Mucosa of stomach (tissue), 1 donor: ENCODE measurements around the gene SLC35F3.
A peak's percentile ranks its signal among the peaks of the same experiment; 100 is the strongest.

Experiments
- H3K27me3 ChIP-seq: one replicate; pipeline ENCODE4 v1.7.0; 2013; ENCODE audit warnings: mild to moderate bottlenecking, low read length; ENCODE audit not compliant: control insufficient read depth, insufficient read depth
- H3K36me3 ChIP-seq: one replicate; pipeline ENCODE4 v1.7.0; 2013; ENCODE audit warnings: low read length; ENCODE audit not compliant: control insufficient read depth, insufficient read depth
- H3K4me1 ChIP-seq: one replicate; pipeline ENCODE4 v1.7.0; 2013; ENCODE audit warnings: mild to moderate bottlenecking, low read length; ENCODE audit not compliant: control insufficient read depth, insufficient read depth
- H3K4me3 ChIP-seq: one replicate; pipeline ENCODE4 v1.7.0; 2013; ENCODE audit warnings: low read length
- H3K9ac ChIP-seq: one replicate; pipeline ENCODE4 v1.7.0; 2013; ENCODE audit warnings: mild to moderate bottlenecking, low read length, moderate library complexity
- H3K9me3 ChIP-seq: one replicate; pipeline ENCODE4 v1.7.0; 2013; ENCODE audit warnings: mild to moderate bottlenecking, low read length, moderate library complexity; ENCODE audit not compliant: control insufficient read depth
- donor health status: Pancreatic carcinoma.

SLC35F3 gene

GRCh38 chr1:234369033-234369430 lies 464.6 kb downstream of the SLC35F3 start:
- H3K9ac ChIP-seq, result no peak overlapping the region
- H3K36me3 ChIP-seq, result no peaks in the 10 kb centered on the region
- H3K27me3 ChIP-seq, result no peaks in the 10 kb centered on the region
- no peak overlapping the region for H3K4me3 ChIP-seq
- H3K9me3 ChIP-seq, result no peaks in the 10 kb centered on the region
- no peaks in the 10 kb centered on the region for H3K4me1 ChIP-seq

- Histone ChIP-seq H3K9me3 (no peaks in the 10 kb centered on the region), H3K27me3 (no peaks in the 10 kb centered on the region), H3K4me1 (peaks cover 5% of the 10 kb centered on the region), H3K9ac (no peak overlapping the region), H3K4me3 (no peak overlapping the region), H3K36me3 (no peaks in the 10 kb centered on the region)
Measured at GRCh38 chr1:234369784-234370183, 465.3 kb downstream of the SLC35F3 start.

- Histone ChIP-seq H3K9ac (no peak overlapping the region), H3K36me3 (no peaks in the 10 kb centered on the region), H3K4me3 (no peak overlapping the region)
Measured at GRCh38 chr1:234371414-234371813, 466.9 kb downstream of the SLC35F3 start.

GRCh38 chr1:234372011-234372757 lies 467.7 kb downstream of the SLC35F3 start:
- H3K36me3 ChIP-seq, result no peaks in the 10 kb centered on the region
- H3K9me3 ChIP-seq, result no peaks in the 10 kb centered on the region
- peak overlapping the region; percentile 97 for H3K9ac ChIP-seq
- no peak overlapping the region for H3K4me3 ChIP-seq
- H3K27me3 ChIP-seq, result no peaks in the 10 kb centered on the region
- peaks cover 5% of the 10 kb centered on the region for H3K4me1 ChIP-seq

More at GRCh38 chr1:234371414-234371813, 466.9 kb downstream of the SLC35F3 start:
- Histone ChIP-seq H3K27me3 (no peaks in the 10 kb centered on the region), H3K4me1 (peaks cover 5% of the 10 kb centered on the region), H3K9me3 (no peaks in the 10 kb centered on the region)

- H3K36me3 ChIP-seq, result peaks cover 6% of the 10 kb centered on the region
- H3K4me3 ChIP-seq, result peak within 1 kb of the TSS; percentile 86
- H3K9ac ChIP-seq, result peak within 1 kb of the TSS; percentile 97
- H3K9me3 ChIP-seq, result no peaks in the 10 kb centered on the region
- peaks cover 5% of the 10 kb centered on the region for H3K4me1 ChIP-seq
- no peaks in the 10 kb centered on the region for H3K27me3 ChIP-seq
Measured at GRCh38 chr1:234373064-234373958, 468.8 kb downstream of the SLC35F3 start, which contains the start of gene COA6. Gene COA6 (plus strand): TSS chr1:234373456. CDS start chr1:234373467, 11 bp downstream.

GRCh38 chr1:234373959-234374254 lies 469.4 kb downstream of the SLC35F3 start:
- H3K27me3 ChIP-seq, result no peaks in the 10 kb centered on the region
- H3K36me3 ChIP-seq, result peaks cover 6% of the 10 kb centered on the region
- H3K9me3 ChIP-seq, result no peaks in the 10 kb centered on the region
- peak overlapping the region; percentile 97 for H3K9ac ChIP-seq
- H3K4me3 ChIP-seq, result peak overlapping the region; percentile 86
- peaks cover 5% of the 10 kb centered on the region for H3K4me1 ChIP-seq
